ENCODE measurements around the gene MECP2. TPM values are rescaled to one million over a fixed set of nuclear protein-coding genes. Genes with fewer than 3 reads are reported as not detected.

MECP2 gene
- polyA plus RNA-seq, 2 of the 4 experiments (the other 2 are of a cell fraction), result 17.7 to 19.2 TPM

DNA sequence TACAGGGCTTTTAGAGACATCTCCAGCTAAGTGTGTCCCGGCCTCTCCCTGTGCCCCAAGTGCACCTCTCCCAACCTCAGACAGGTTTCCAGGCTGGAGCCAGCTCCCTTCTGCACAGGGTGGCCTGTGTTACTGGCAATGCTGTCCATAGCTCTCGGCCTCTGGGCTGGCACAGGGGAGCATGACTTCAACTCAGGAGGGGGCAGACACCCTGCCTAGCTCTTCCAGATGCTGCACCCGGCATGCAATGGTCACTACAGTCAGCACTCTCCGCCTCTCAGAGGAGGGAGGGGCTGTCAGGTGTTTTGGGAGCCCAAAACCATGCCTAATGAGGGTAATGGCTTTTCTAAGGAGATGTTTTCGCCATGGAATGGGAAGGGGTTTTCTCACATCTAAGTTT is 75.4 kb downstream of the MECP2 start:
- 89% methylated on average over 2 of the region's 5 CpGs for WGBS (ENCODE audit: missing lambda C conversion rate)
- H3K27ac ChIP-seq, result no peak overlapping the region
- no peak overlapping the region for H3K4me3 ChIP-seq
- ATAC-seq, result no peak
- no peaks in the 10 kb centered on the region for H3K9me3 ChIP-seq
- H3K4me2 ChIP-seq, result no peak overlapping the region
- peaks cover 17% of the 10 kb centered on the region for H3K4me1 ChIP-seq
- ChIA-PET CTCF (interaction anchor here (0.7 to 4.1 kb wide), 4 partner anchors 8 to 34 kb away, joined by 4 to 18 read pairs (median 4); no protein-coding TSS in a partner anchor), POLR2A (no interaction called here)
- DNase-seq (ENCODE audit: low read depth in 1 of 2, low spot score in 1 of 2), result no peak
- TF ChIP-seq HEYL (CRISPR knock-in tag; IDR thresholded peaks at IDR 0.05), result no peak
- no peak for FAIRE-seq

DNA sequence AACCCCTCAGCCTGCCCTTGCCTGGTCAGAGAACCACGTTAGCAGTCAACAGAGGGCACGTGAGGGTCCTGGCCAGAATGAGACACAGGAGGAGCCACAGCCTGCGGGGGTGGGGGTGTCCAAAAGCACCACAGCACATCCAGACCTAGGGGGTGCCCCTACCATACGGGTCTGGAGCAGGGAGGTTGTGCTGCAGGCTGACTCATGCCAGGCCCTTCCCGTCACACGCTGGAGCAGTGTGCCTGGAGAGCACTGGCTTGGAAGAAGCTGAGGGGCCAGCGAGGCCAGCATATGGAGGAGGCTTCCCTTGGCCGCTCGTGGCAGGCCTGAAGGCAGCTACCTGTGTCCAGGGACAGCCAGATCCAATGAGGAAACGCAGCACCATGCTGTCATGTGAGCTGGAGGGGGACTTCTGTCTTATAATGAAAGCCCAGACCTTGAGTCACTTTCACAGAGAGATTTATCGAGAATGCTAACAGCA is 76.3 kb downstream of the MECP2 start:
- peak overlapping the region; percentile 63; the same call in 1 of the 3 replicates for H3K4me3 ChIP-seq
- WGBS (ENCODE audit: missing lambda C conversion rate), result 91% methylated on average over 5 of the region's 11 CpGs
- TF ChIP-seq FOXS1 (CRISPR knock-in tag; IDR thresholded peaks at IDR 0.05) (no peak), POLR2A (IDR thresholded peaks at IDR 0.05; ENCODE audit: low read length) (no peak), CEBPB (IDR thresholded peaks at IDR 0.05) (no peak), BCL3 (IDR thresholded peaks at IDR 0.05) (no peak), RCOR1 (IDR thresholded peaks at IDR 0.05; ENCODE audit: low read depth, low read length) (no peak), NR3C1 (IDR thresholded peaks at IDR 0.05) (no peak), GATA3 (IDR thresholded peaks at IDR 0.05; ENCODE audit: borderline replicate concordance) (no peak), ZNF302 (CRISPR knock-in tag; IDR thresholded peaks at IDR 0.05) (no peak), EHF (CRISPR knock-in tag; IDR thresholded peaks at IDR 0.05) (no peak), ZFP36 (IDR thresholded peaks at IDR 0.05; ENCODE audit: borderline replicate concordance, partially characterized antibody) (no peak), TP53 (CRISPR knock-in tag; IDR thresholded peaks at IDR 0.05) (no peak), FOSB (CRISPR knock-in tag; IDR thresholded peaks at IDR 0.05) (no peak), JUN (IDR thresholded peaks at IDR 0.05) (no peak), POLR2AphosphoS2 (conservative IDR thresholded peaks at IDR 0.05; ENCODE audit: low read length) (no peak), MYC (IDR thresholded peaks at IDR 0.05; ENCODE audit: borderline replicate concordance, low read length) (no peak), HOXB5 (CRISPR knock-in tag; IDR thresholded peaks at IDR 0.05) (no peak), CBX8 (IDR thresholded peaks at IDR 0.05) (no peak), HOXA7 (CRISPR knock-in tag; IDR thresholded peaks at IDR 0.05) (no peak), E2F6 (IDR thresholded peaks at IDR 0.05; ENCODE audit: borderline replicate concordance, low read depth) (no peak)
- TF ChIP-seq, protein P1, sequence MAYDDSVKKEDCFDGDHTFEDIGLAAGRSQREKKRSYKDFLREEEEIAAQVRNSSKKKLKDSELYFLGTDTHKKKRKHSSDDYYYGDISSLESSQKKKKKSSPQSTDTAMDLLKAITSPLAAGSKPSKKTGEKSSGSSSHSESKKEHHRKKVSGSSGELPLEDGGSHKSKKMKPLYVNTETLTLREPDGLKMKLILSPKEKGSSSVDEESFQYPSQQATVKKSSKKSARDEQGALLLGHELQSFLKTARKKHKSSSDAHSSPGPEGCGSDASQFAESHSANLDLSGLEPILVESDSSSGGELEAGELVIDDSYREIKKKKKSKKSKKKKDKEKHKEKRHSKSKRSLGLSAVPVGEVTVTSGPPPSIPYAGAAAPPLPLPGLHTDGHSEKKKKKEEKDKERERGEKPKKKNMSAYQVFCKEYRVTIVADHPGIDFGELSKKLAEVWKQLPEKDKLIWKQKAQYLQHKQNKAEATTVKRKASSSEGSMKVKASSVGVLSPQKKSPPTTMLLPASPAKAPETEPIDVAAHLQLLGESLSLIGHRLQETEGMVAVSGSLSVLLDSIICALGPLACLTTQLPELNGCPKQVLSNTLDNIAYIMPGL (CRISPR knock-in tag; IDR thresholded peaks at IDR 0.05; ENCODE audit: borderline replicate concordance), result no peak
- ChIA-PET CTCF (interaction anchor here (0.8 to 3.0 kb wide), 5 partner anchors 9 to 122 kb away, joined by 3 to 13 read pairs (median 5); no protein-coding TSS in a partner anchor), POLR2A (interaction anchor here (1.2 to 1.9 kb wide), 2 partner anchors 19 to 25 kb away, joined by 3 to 11 read pairs; no protein-coding TSS in a partner anchor)
- no peak for DNase-seq (ENCODE audit: low read depth in 1 of 2, low spot score in 1 of 2)
- peak overlapping the region; percentile 81 for H3K4me2 ChIP-seq
- H3K9me3 ChIP-seq, result no peaks in the 10 kb centered on the region
- FAIRE-seq, result no peak
- peak in 1 of 2 experiments; percentile 7; a peak in 3 of 6 replicates for ATAC-seq
- peak overlapping the region; percentile 99 for H3K27ac ChIP-seq
- peaks cover 17% of the 10 kb centered on the region for H3K4me1 ChIP-seq
